SK-N-SH (cell line): ENCODE measurements around the gene NAV2. TPM values are rescaled to one million over a fixed set of nuclear protein-coding genes. Genes with fewer than 3 reads are reported as not detected.
A peak's percentile ranks its signal among the peaks of the same experiment; 100 is the strongest.

Source experiments
- CTCF ChIA-PET: fragments of 300-600, 350-600 bp; formaldehyde crosslinking; extraction: SDS; loops from one replicate; lab custom pipeline; 2021; lab: Yijun Ruan, JAX
- POLR2A ChIA-PET: fragments of 350-600 bp; sonication (Branson Sonifier 250); formaldehyde crosslinking; extraction: SDS; loops from one replicate; lab custom pipeline; 2020; ENCODE audit warnings: antibody characterized with exemption, inconsistent platforms; lab: Yijun Ruan, JAX
- DNase-seq: peaks from one replicate; pipeline ENCODE4 v3.0.0; 2012
- H2AFZ ChIP-seq: fragments of 200-600 bp; sonication (generic); 2 replicates; pipeline ENCODE4 v1.8.1; 2016; ENCODE audit warnings: antibody characterized with exemption, mild to moderate bottlenecking, low read depth
- H3F3A ChIP-seq: fragments of 200-600 bp; sonication (generic); replicated peaks from 2 replicates; pipeline ENCODE3; 2016; ENCODE audit warnings: antibody characterized with exemption, mild to moderate bottlenecking; ENCODE audit not compliant: insufficient read depth
- H3K27ac ChIP-seq, 2 experiments: fragments of 200-500 bp in 1 of 2; fragments of 200-600 bp in 1 of 2; sonication (Bioruptor generic) in 1 of 2; sonication (generic), shearing (Covaris generic) in 1 of 2; 2 replicates each; pipeline versions ENCODE4 v1.5.1 to v1.6.1; 2014 to 2016; ENCODE audit warnings: low read depth in 2 of 2, inconsistent platforms in 1 of 2, low read length in 1 of 2, mild to moderate bottlenecking in 1 of 2, mixed read lengths in 1 of 2
- H3K27me3 ChIP-seq: fragments of 200-600 bp; sonication (generic), shearing (Covaris generic); 2 replicates; pipeline ENCODE4 v1.6.1; 2016; ENCODE audit warnings: mixed run types; ENCODE audit not compliant: insufficient read depth
- H3K36me3 ChIP-seq, 2 experiments: fragments of 200-500 bp in 1 of 2; fragments of 200-600 bp in 1 of 2; sonication (Bioruptor generic) in 1 of 2; sonication (generic) in 1 of 2; replicated peaks in 1 of 2; 2 replicates each; pipeline versions ENCODE3 to v1.5.1; 2014 to 2016; ENCODE audit warnings: low read length in 1 of 2, mild to moderate bottlenecking in 1 of 2; ENCODE audit not compliant: insufficient read depth in 2 of 2, control insufficient read depth in 1 of 2
- H3K4me1 ChIP-seq, 2 experiments: fragments of 200-500 bp in 1 of 2; fragments of 200-600 bp in 1 of 2; sonication (Bioruptor generic) in 1 of 2; sonication (generic), shearing (Covaris generic) in 1 of 2; 2 replicates each; pipeline versions ENCODE4 v1.5.1 to v1.6.1; 2014 to 2016; ENCODE audit warnings: low read depth in 1 of 2, low read length in 1 of 2, mixed run types in 1 of 2; ENCODE audit not compliant: insufficient read depth in 2 of 2, control insufficient read depth in 1 of 2
- H3K4me2 ChIP-seq: fragments of 200-600 bp; sonication (generic), shearing (Covaris generic); 2 replicates; pipeline ENCODE4 v1.6.1; 2017; ENCODE audit warnings: mixed run types
- H3K4me3 ChIP-seq, 2 experiments: fragments of 200-500 bp in 1 of 2; fragments of 200-600 bp in 1 of 2; sonication (Bioruptor generic) in 1 of 2; sonication (generic), shearing (Covaris generic) in 1 of 2; 2 replicates each; pipeline versions ENCODE4 v1.5.1 to v1.8.1; 2014 to 2016; ENCODE audit warnings: low read depth in 2 of 2, inconsistent platforms in 1 of 2, low read length in 1 of 2, mild to moderate bottlenecking in 1 of 2, mixed read lengths in 1 of 2, moderate library complexity in 1 of 2
- H3K79me2 ChIP-seq: fragments of 200-600 bp; sonication (generic); 2 replicates; pipeline ENCODE4 v1.8.1; 2017; ENCODE audit warnings: mild to moderate bottlenecking; ENCODE audit not compliant: insufficient read depth
- H3K9ac ChIP-seq: fragments of 200-600 bp; sonication (generic); 2 replicates; pipeline ENCODE4 v1.6.1; 2017; ENCODE audit warnings: mixed run types
- H3K9me2 ChIP-seq: fragments of 200-600 bp; sonication (generic); 2 replicates; pipeline ENCODE4 v1.6.1; 2017; ENCODE audit warnings: mixed run types
- H3K9me3 ChIP-seq: fragments of 200-600 bp; sonication (generic); 2 replicates; pipeline ENCODE4 v1.6.1; 2017; ENCODE audit warnings: mixed run types, mild to moderate bottlenecking, moderate library complexity
- H4K20me1 ChIP-seq: fragments of 200-600 bp; sonication (generic); 2 replicates; pipeline ENCODE4 v1.6.1; 2017; ENCODE audit warnings: mild to moderate bottlenecking, mixed run types; ENCODE audit not compliant: insufficient read depth
- CHD2 ChIP-seq: fragments of 150-350 bp; IDR thresholded peaks from 2 replicates; pipeline ENCODE4 v1.6.1; 2018; ENCODE audit warnings: low read length; ENCODE audit not compliant: partially characterized antibody
- CTCF ChIP-seq: fragments of 200-600 bp; sonication (generic); IDR thresholded peaks from 2 replicates; pipeline ENCODE4 v1.6.1; 2017; ENCODE audit warnings: antibody characterized with exemption, mild to moderate bottlenecking, moderate library complexity
- ELF1 ChIP-seq: IDR thresholded peaks from 2 replicates; pipeline ENCODE4 v1.4.0; 2012
- EP300 ChIP-seq, 2 experiments: IDR thresholded peaks; 2 replicates each; pipeline versions ENCODE4 v1.4.0 to v1.6.1; 2012; ENCODE audit warnings: borderline replicate concordance in 1 of 2, low read depth in 1 of 2, low read length in 1 of 2
- EZH2phosphoT487 ChIP-seq: fragments of 200-600 bp; sonication (generic); IDR thresholded peaks from 2 replicates; pipeline ENCODE4 v1.6.1; 2017; ENCODE audit warnings: low read depth, mixed run types, mild to moderate bottlenecking, antibody characterized with exemption, moderate library complexity, borderline replicate concordance
- FOXM1 ChIP-seq: IDR thresholded peaks from 2 replicates; pipeline ENCODE4 v1.4.0; 2012; ENCODE audit warnings: low read depth, mild to moderate bottlenecking
- MXI1 ChIP-seq: IDR thresholded peaks from 2 replicates; pipeline ENCODE4 v1.6.1; 2012; ENCODE audit warnings: mild to moderate bottlenecking, low read depth, low read length, improper control_type of control experiment
- PBX3 ChIP-seq: IDR thresholded peaks from 2 replicates; pipeline ENCODE4; 2012
- POLR2AphosphoS5 ChIP-seq: IDR thresholded peaks from 2 replicates; pipeline ENCODE4 v1.6.1; 2012; ENCODE audit warnings: low read depth, low read length
- REST ChIP-seq: IDR thresholded peaks from 2 replicates; pipeline ENCODE4 v1.6.1; 2012; ENCODE audit warnings: mild to moderate bottlenecking, low read depth, low read length, moderate library complexity
- RFX5 ChIP-seq: IDR thresholded peaks from 2 replicates; pipeline ENCODE4 v1.6.1; 2012; ENCODE audit warnings: mild to moderate bottlenecking, improper control_type of control experiment, low read length
- RXRA ChIP-seq: IDR thresholded peaks from 2 replicates; pipeline ENCODE4 v1.4.0; 2012; ENCODE audit warnings: low read depth, mild to moderate bottlenecking, borderline replicate concordance
- TAF1 ChIP-seq: IDR thresholded peaks from 2 replicates; pipeline ENCODE4 v1.6.1; 2012; ENCODE audit warnings: low read depth, mild to moderate bottlenecking, low read length, moderate library complexity, borderline replicate concordance
- TCF12 ChIP-seq: IDR thresholded peaks from 2 replicates; pipeline ENCODE4 v1.4.0; 2012
- TEAD4 ChIP-seq: IDR thresholded peaks from 2 replicates; pipeline ENCODE4 v1.4.0; 2012; ENCODE audit warnings: mild to moderate bottlenecking, borderline replicate concordance; ENCODE audit not compliant: insufficient read depth
- USF1 ChIP-seq: IDR thresholded peaks from 2 replicates; pipeline ENCODE4 v1.4.0; 2012; ENCODE audit warnings: low read depth, borderline replicate concordance
- ZBTB33 ChIP-seq: IDR thresholded peaks from 2 replicates; pipeline ENCODE4 v1.4.0; 2012; ENCODE audit warnings: low read depth, borderline replicate concordance
- WGBS: methylation state at CpG from one replicate; pipeline ENCODE4 v1.1.6; 2017; ENCODE audit warnings: low lambda C conversion rate; 5-methylcytosine and 5-hydroxymethylcytosine counted together
- polyA plus RNA-seq, 3 experiments: library from polyadenylated mRNA; depleted of rRNA; stranded (reverse); fragments of >200 nt; gene quantifications; 2 replicates each; pipeline ENCODE4 v1.2.3, GENCODE V29; 2012

The NAV2 gene
- polyA plus RNA-seq, 1 of the 3 experiments (the other 2 are of a cell fraction) = 26.2 TPM

GRCh38 chr11:20017320-20017719 is 304.7 kb downstream of the NAV2 start:
- no peak overlapping the region for H3K4me2 ChIP-seq
- no peak overlapping the region for H3K9ac ChIP-seq
- peaks cover 4 to 19% of the 10 kb centered on the region in 2 experiments for H3K36me3 ChIP-seq
- H3K4me3 ChIP-seq = no peak overlapping the region
- peaks cover 12 to 19% of the 10 kb centered on the region in 2 experiments for H3K4me1 ChIP-seq
- no peak overlapping the region for H3K27ac ChIP-seq
- H4K20me1 ChIP-seq = peaks cover 23% of the 10 kb centered on the region
- 96% methylated on average over 4 of the region's 4 CpGs for WGBS
- peaks cover 97% of the 10 kb centered on the region for H3K79me2 ChIP-seq
- no peak for DNase-seq
- ChIA-PET POLR2A (interaction anchor here (0.6 kb wide), 1 partner anchor 298 kb away, joined by 3 read pairs; no protein-coding TSS in a partner anchor), CTCF (no interaction called here)
- peaks cover 23% of the 10 kb centered on the region for H3F3A ChIP-seq
- H3K27me3 ChIP-seq = no peaks in the 10 kb centered on the region
- H3K9me3 ChIP-seq = no peaks in the 10 kb centered on the region
- H2AFZ ChIP-seq = no peak overlapping the region
- no peak for TF ChIP-seq USF1
- H3K9me2 ChIP-seq = no peaks in the 10 kb centered on the region

- POLR2A ChIA-PET = no interaction called here
- 89% methylated on average over 3 of the region's 3 CpGs for WGBS
- Histone ChIP-seq H3K27ac (peak overlapping the region in 1 of 2 experiments; percentile 53; a peak in 2 of 4 replicates), H3K36me3 (peaks cover 7 to 16% of the 10 kb centered on the region in 2 experiments), H3K9me2 (no peaks in the 10 kb centered on the region), H3K27me3 (no peaks in the 10 kb centered on the region), H3K4me1 (peaks cover 17 to 40% of the 10 kb centered on the region in 2 experiments), H2AFZ (no peak overlapping the region), H3K79me2 (peaks cover 98% of the 10 kb centered on the region), H3K9ac (no peak overlapping the region), H4K20me1 (peaks cover 49% of the 10 kb centered on the region), H3K9me3 (no peaks in the 10 kb centered on the region), H3F3A (peaks cover 24% of the 10 kb centered on the region), H3K4me3 (no peak overlapping the region), H3K4me2 (no peak overlapping the region)
- no peak for DNase-seq
- CTCF ChIA-PET = no interaction called here
- TF ChIP-seq REST (no peak), MXI1 (no peak), TCF12 (no peak), PBX3 (no peak), RFX5 (no peak), CHD2 (no peak), TAF1 (no peak), ZBTB33 (no peak), RXRA (no peak), ELF1 (no peak), EZH2phosphoT487 (no peak), EP300 (IDR thresholded peaks at IDR 0.05; ENCODE audit: borderline replicate concordance in 1 of 2, low read depth in 1 of 2, low read length in 1 of 2) (no peak), CTCF (no peak), POLR2AphosphoS5 (no peak), FOXM1 (no peak), TEAD4 (no peak)
These were observed 307.6 kb downstream of the NAV2 start for GRCh38 chr11:20020198-20020597.
